ENCODE measurements around the gene PPP1R3C.

- TF ChIP-seq CTCF (IDR thresholded peaks at IDR 0.05; ENCODE audit: insufficient read depth, low read depth, low read length) (no peak), EZH2 (IDR thresholded peaks at IDR 0.05; ENCODE audit: insufficient read depth, low read length) (no peak)
These were observed 8.2 kb downstream of the PPP1R3C start for GRCh38 chr10:91624633-91625032.
